Activated naive CD8-positive, alpha-beta T cell treated with anti-CD3 and anti-CD28 coated beads, Interleukin-2, amount 50 U/mL, for 24 hours (primary cell): Measurements from ENCODE around the gene VWA3A.

Experiments
- ATAC-seq: fragments of 150-1000 bp; cut with Tn5 transposase; one replicate; pipeline ENCODE4 v1.10.0; 2021
- DNase-seq: peaks from one replicate; pipeline ENCODE4 v3.0.0; 2021
- H3K27ac Mint-ChIP-seq: one replicate; pipeline ENCODE4 v1.8.0; 2021; ENCODE audit warnings: mild to moderate bottlenecking, mixed read lengths
- H3K27me3 Mint-ChIP-seq: one replicate; pipeline ENCODE4 v1.8.0; 2021; ENCODE audit warnings: mixed read lengths
- H3K36me3 Mint-ChIP-seq: one replicate; pipeline ENCODE4 v1.8.0; 2021; ENCODE audit warnings: low read depth, mixed read lengths
- H3K4me1 Mint-ChIP-seq: one replicate; pipeline ENCODE4 v1.8.0; 2021; ENCODE audit warnings: mixed read lengths
- H3K4me3 Mint-ChIP-seq: one replicate; pipeline ENCODE4 v1.8.0; 2021; ENCODE audit warnings: mild to moderate bottlenecking, moderate library complexity, mixed read lengths
- H3K9me3 Mint-ChIP-seq: one replicate; pipeline ENCODE4 v1.8.0; 2021; ENCODE audit warnings: mixed read lengths

Gene VWA3A

DNA sequence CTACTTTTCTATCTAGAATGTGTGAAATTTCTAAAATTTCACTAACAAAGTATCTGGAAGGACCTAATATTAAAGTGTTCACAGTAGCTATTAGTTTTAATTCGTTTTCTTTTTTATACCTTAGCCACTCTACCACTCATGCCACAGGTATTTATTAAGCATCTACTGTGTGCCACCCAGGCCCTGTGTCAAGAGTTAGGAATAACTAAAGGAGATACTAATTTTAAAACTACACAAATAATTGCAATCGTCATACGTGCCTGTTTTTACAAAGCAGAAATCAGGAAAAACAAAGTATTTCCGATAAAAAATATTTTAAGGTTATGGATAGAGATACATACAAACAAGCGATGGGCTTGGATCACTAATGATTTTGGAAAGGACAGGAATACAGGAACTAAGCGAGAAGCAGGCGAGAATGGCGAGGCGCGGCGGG is 113.3 kb downstream of the VWA3A start:
- Mint-ChIP-seq H3K9me3 (no peaks in the 10 kb centered on the region), H3K27me3 (no peaks in the 10 kb centered on the region), H3K4me3 (peak overlapping the region; percentile 93), H3K36me3 (peaks cover 4% of the 10 kb centered on the region), H3K27ac (peak overlapping the region; percentile 76), H3K4me1 (peaks cover 42% of the 10 kb centered on the region)
- DNase-seq, result no peak
- ATAC-seq, result no peak

DNA sequence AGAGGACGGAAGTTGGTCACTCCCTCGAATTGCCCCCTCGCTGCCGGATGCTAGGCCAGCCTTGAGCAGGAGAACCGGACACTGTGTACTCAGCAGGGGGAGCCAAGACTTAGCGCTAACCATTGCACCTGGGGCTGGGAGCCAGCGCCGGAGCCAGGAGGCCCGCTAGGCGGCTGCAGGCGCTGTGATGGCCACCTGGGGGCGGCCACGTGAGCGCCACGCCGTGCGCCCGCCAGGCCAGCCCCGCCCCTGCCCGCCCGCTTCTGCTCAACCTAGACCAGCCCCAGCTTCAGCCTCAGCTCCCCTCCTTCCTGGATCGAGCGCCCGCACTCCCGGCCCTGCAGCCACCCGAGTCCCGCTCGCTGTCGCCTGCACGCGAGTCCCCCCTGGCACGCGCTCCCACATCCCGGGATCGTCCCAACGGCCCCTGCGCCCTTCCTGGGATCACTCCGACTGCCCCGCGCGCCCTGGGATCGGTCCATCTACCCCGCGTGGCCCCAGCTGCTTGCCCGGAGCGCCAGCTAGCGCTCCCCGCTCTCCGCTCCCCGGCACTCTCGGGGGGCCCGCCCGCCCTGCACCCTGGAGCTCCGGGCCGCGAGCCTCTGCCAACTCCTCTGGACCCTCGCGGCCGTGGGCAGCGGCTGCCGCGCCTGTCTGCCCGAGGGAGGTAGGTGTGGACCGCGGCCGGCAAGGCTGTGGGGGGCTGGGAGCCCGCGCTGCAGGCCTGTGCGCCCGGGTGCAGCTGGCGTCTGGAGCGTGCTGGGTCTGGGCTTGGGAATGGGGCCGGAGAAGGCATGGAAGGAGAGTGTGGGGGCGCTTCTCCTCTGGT is 113.9 kb downstream of the VWA3A start, which contains the start of gene EEF2K:
Gene EEF2K (plus strand): TSS at position 266 of the 829 bp plus-strand sequence. CDS start 19,452 bp downstream, outside the sequence.
- peaks cover 10% of the 10 kb centered on the region for H3K36me3 Mint-ChIP-seq
- ATAC-seq, result peak; percentile 85
- peak within 1 kb of the TSS; percentile 87 for H3K27ac Mint-ChIP-seq
- peak within 1 kb of the TSS; percentile 93 for H3K4me3 Mint-ChIP-seq
- H3K27me3 Mint-ChIP-seq, result no peaks in the 10 kb centered on the region
- H3K9me3 Mint-ChIP-seq, result no peaks in the 10 kb centered on the region
- H3K4me1 Mint-ChIP-seq, result peaks cover 48% of the 10 kb centered on the region
- peak; percentile 85 for DNase-seq
